ENCODE results near the gene TYMS.

TYMS gene

GRCh38 chr18:657311-658000, at the start of gene TYMS:
TSS of gene TYMS (plus strand) at chr18:657653. CDS start at chr18:657743, 90 bp downstream.
- TF ChIP-seq, protein P1, sequence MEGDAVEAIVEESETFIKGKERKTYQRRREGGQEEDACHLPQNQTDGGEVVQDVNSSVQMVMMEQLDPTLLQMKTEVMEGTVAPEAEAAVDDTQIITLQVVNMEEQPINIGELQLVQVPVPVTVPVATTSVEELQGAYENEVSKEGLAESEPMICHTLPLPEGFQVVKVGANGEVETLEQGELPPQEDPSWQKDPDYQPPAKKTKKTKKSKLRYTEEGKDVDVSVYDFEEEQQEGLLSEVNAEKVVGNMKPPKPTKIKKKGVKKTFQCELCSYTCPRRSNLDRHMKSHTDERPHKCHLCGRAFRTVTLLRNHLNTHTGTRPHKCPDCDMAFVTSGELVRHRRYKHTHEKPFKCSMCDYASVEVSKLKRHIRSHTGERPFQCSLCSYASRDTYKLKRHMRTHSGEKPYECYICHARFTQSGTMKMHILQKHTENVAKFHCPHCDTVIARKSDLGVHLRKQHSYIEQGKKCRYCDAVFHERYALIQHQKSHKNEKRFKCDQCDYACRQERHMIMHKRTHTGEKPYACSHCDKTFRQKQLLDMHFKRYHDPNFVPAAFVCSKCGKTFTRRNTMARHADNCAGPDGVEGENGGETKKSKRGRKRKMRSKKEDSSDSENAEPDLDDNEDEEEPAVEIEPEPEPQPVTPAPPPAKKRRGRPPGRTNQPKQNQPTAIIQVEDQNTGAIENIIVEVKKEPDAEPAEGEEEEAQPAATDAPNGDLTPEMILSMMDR (conservative IDR thresholded peaks at IDR 0.05; ENCODE audit: control insufficient read depth, insufficient read depth, low read depth, low read length) = no peak
- H3K4me3 ChIP-seq (ENCODE audit: control insufficient read depth, low read depth, low read length) = peak within 1 kb of the TSS; percentile 78
- DNase-seq (ENCODE audit: low read depth) = peak; percentile 53

DNA sequence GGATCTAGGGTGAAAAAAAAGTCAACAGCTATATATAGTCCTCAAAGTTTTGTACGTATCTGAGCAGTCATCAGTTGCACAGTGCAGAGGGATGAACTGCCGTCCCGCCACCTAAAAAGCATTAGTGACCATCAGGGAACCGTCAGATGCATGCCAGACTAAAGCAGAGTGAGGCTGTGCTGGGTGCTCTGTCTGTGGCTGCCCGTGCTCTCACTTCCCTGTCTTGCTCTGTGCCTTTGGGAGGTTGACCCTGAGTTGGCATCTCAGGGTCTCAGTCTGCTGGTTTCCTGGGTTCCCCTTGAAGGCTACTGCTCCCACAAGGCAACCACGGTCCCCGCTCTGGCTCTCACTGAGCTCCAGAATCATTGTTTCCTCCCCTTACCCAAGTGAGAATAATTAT, 49.5 kb upstream of the TYMS start:
- TF ChIP-seq, protein P1 (conservative IDR thresholded peaks at IDR 0.05; ENCODE audit: control insufficient read depth, insufficient read depth, low read depth, low read length) = no peak
- DNase-seq (ENCODE audit: low read depth) = no peak
- no peak overlapping the region for H3K4me3 ChIP-seq (ENCODE audit: control insufficient read depth, low read depth, low read length)

DNA sequence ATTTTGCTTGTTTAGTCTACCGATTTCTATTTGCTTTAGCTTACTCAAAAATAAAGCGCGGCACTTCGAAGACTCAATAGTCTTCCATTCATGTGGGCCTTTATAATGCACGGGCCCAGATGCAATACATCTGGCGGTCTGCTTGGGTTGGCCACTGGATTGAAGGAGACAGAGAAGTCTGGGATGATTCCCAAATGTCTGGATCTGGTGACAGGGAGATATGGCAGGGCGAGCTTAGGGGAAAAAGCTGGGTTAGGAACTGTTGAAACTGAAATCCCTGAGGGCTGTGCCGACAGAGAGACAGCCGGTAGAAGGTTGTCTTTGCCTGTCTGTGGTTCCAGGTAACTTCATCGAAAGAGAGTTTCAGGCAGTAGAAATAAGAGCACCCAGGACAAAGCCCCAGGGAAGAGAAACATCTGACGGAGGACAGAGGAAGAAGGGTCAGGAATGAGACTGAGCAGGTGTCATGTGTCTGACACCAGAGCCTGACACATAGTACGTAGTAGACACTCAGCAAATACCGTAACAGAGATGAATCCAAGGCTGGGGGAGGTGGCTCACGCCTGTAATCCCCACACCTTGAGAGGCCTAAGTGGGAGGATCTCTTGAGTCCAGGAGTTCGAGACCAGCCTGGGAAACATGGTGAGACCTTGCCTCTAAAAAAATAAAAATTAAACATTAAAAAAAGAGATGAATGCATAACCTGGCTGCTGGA, 47.1 kb upstream of the TYMS start:
- no peak overlapping the region for H3K4me3 ChIP-seq (ENCODE audit: control insufficient read depth, low read depth, low read length)
- TF ChIP-seq, protein P1 (conservative IDR thresholded peaks at IDR 0.05; ENCODE audit: control insufficient read depth, insufficient read depth, low read depth, low read length) = no peak
- no peak for DNase-seq (ENCODE audit: low read depth)

- H3K4me3 ChIP-seq (ENCODE audit: control insufficient read depth, low read depth, low read length) = no peak overlapping the region
- DNase-seq (ENCODE audit: low read depth) = no peak
- TF ChIP-seq, protein P1 (conservative IDR thresholded peaks at IDR 0.05; ENCODE audit: control insufficient read depth, insufficient read depth, low read depth, low read length) = no peak
These were observed 45.3 kb upstream of the TYMS start for GRCh38 chr18:612156-612555.

GRCh38 chr18:614193-614592, 43.3 kb upstream of the TYMS start:
- TF ChIP-seq, protein P1 (conservative IDR thresholded peaks at IDR 0.05; ENCODE audit: control insufficient read depth, insufficient read depth, low read depth, low read length) = no peak
- H3K4me3 ChIP-seq (ENCODE audit: control insufficient read depth, low read depth, low read length) = no peak overlapping the region

GRCh38 chr18:615092-615521, 42.3 kb upstream of the TYMS start:
- peak; percentile 37 for DNase-seq (ENCODE audit: low read depth)
- no peak overlapping the region for H3K4me3 ChIP-seq (ENCODE audit: control insufficient read depth, low read depth, low read length)
- TF ChIP-seq, protein P1 (conservative IDR thresholded peaks at IDR 0.05; ENCODE audit: control insufficient read depth, insufficient read depth, low read depth, low read length) = no peak

More at GRCh38 chr18:614193-614592, 43.3 kb upstream of the TYMS start:
- no peak for DNase-seq (ENCODE audit: low read depth)
